ENCODE results near the gene LRRK1.
A peak's percentile ranks its signal among the peaks of the same experiment; 100 is the strongest.

DNA sequence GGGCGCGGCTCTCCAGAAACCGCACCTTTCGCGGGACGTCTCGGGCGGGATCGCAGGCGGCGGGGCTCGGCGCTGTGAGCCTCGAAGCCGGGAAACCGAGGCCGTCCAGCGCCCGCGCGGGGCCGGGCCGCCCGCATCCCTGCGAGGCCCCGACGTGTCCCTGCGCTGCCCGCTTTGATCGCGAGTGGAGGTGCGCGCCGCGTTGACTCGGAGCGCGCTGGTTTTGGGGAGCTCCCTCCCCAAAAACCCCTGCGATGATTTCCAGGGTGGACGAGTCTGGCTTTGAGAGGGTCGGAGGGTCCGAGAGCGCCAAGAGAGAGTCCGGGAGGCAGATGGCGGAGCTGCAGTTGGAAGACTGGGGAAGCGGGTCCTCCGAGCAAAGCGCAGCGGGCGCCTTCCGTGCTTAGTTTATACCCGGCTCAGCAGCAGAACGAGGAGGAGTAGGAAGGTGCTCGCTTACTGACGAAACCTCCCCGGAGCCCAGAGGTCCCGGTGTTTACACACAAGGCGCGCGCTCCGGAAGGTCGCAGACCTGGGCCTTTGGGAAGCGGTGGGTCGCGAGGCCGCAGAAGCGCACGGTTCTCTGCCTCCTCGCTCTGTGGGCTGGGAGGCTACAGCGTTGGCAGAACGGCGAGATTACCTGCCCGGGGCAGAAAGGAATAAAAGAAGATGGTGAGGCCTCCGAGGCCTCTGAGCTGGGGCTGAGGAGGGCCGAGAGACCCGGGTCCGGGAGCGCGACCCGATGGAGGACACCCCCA lies 38.8 kb upstream of the LRRK1 start:
- TF ChIP-seq, protein P1, sequence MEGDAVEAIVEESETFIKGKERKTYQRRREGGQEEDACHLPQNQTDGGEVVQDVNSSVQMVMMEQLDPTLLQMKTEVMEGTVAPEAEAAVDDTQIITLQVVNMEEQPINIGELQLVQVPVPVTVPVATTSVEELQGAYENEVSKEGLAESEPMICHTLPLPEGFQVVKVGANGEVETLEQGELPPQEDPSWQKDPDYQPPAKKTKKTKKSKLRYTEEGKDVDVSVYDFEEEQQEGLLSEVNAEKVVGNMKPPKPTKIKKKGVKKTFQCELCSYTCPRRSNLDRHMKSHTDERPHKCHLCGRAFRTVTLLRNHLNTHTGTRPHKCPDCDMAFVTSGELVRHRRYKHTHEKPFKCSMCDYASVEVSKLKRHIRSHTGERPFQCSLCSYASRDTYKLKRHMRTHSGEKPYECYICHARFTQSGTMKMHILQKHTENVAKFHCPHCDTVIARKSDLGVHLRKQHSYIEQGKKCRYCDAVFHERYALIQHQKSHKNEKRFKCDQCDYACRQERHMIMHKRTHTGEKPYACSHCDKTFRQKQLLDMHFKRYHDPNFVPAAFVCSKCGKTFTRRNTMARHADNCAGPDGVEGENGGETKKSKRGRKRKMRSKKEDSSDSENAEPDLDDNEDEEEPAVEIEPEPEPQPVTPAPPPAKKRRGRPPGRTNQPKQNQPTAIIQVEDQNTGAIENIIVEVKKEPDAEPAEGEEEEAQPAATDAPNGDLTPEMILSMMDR (IDR thresholded peaks at IDR 0.05), result no peak
- TF ChIP-seq MYC (IDR thresholded peaks at IDR 0.05; ENCODE audit: borderline replicate concordance, low read length) (no peak), POLR2A (IDR thresholded peaks at IDR 0.05; ENCODE audit: low read length) (no peak), PHF8 (IDR thresholded peaks at IDR 0.05; ENCODE audit: borderline replicate concordance, low read depth) (0 out of 2 replicates have a peak, but pooled peaks have one; percentile 3), EP300 (IDR thresholded peaks at IDR 0.05) (no peak), RAD21 (conservative IDR thresholded peaks at IDR 0.05 in 1 of 2, IDR thresholded peaks at IDR 0.05 in 1 of 2) (no peak)

All from A549 (cell line).